Measurements from ENCODE around the gene GASK1A. TPM values are rescaled to one million over a fixed set of nuclear protein-coding genes. Genes with fewer than 3 reads are reported as not detected.

The GASK1A gene
- total and polyA plus RNA-seq, 10 of the 15 experiments (the other 5 are each of a cell fraction or from before 2014, with no cell fraction given), result 0.18 TPM; not detected in 9

- TF ChIP-seq PRDM15 (CRISPR knock-in tag; IDR thresholded peaks at IDR 0.05), result no peak
These were observed 5.6 kb downstream of the GASK1A start (continued) for GRCh38 chr3:42984701-42985100.

- Histone ChIP-seq H3K27ac (ENCODE audit: control insufficient read depth, insufficient read depth) (no peak overlapping the region), H3K9ac (ENCODE audit: control insufficient read depth, insufficient read depth, low read length) (no peak overlapping the region), H3K4me2 (ENCODE audit: control insufficient read depth, insufficient read depth) (no peak overlapping the region), H3K36me3 (ENCODE audit: control insufficient read depth in 2 of 2, insufficient read depth in 2 of 2, low read length in 1 of 2) (no peaks in the 10 kb centered on the region), H4K20me1 (ENCODE audit: control insufficient read depth, insufficient read depth) (no peaks in the 10 kb centered on the region), H3K79me2 (ENCODE audit: control insufficient read depth, insufficient read depth, low read length) (no peaks in the 10 kb centered on the region), H3K9me3 (replicated peaks; ENCODE audit: control insufficient read depth, insufficient read depth, low read length) (no peaks in the 10 kb centered on the region), H3K4me3 (no peak overlapping the region), H3K4me1 (ENCODE audit: control insufficient read depth, insufficient read depth, low read length) (no peaks in the 10 kb centered on the region), H2AFZ (ENCODE audit: control insufficient read depth, low read depth, low read length) (no peak overlapping the region), H3K27me3 (replicated peaks in 1 of 2; ENCODE audit: control insufficient read depth in 2 of 2, insufficient read depth in 2 of 2, low read length in 1 of 2) (peaks cover 0 to 5% of the 10 kb centered on the region in 2 experiments; a peak in 2 of 4 replicates)
- BruUV-seq (replicated peaks), result no TSS peak
- TF ChIP-seq ZZZ3 (IDR thresholded peaks at IDR 0.05; ENCODE audit: control insufficient read depth, insufficient read length, low read depth) (no peak), HDAC6 (IDR thresholded peaks at IDR 0.05; ENCODE audit: unreplicated experiment) (no peak), NBN (IDR thresholded peaks at IDR 0.05) (no peak), GABPA (IDR thresholded peaks at IDR 0.05; ENCODE audit: low read depth) (no peak), KLF5 (IDR thresholded peaks at IDR 0.05; ENCODE audit: partially characterized antibody) (no peak), NR2C1 (IDR thresholded peaks at IDR 0.05) (no peak), ELK1 (IDR thresholded peaks at IDR 0.05; ENCODE audit: low read depth, low read length) (no peak), EGR1 (IDR thresholded peaks at IDR 0.05; ENCODE audit: borderline replicate concordance in 1 of 2, low read depth in 2 of 2, low read length in 2 of 2) (no peak)
- SMC1A ChIA-PET (ENCODE audit: uncharacterized antibody, unreplicated experiment), result no interaction called here
- CTCF ChIA-PET, result interaction anchor here (1.1 kb wide), 1 partner anchor 99 kb away, joined by 3 read pairs; no protein-coding TSS in a partner anchor
- no peak for DNase-seq (ENCODE audit: low read depth, low spot score)
- POLR2A ChIA-PET, result no interaction called here
- ATAC-seq, result no peak
- WGBS (ENCODE audit: insufficient coverage, insufficient replicate concordance, low lambda C conversion rate, missing lambda C conversion rate), result 37% methylated on average over 3 of the region's 3 CpGs
- in situ Hi-C loops (cut with MboI), result no loop called here
- no peak for FAIRE-seq
- RAD21 ChIA-PET (ENCODE audit: unreplicated experiment), result no interaction called here
- intact Hi-C loops (cut with micrococcal nuclease; ENCODE audit: unreplicated experiment), result no loop called here
These were observed 9.0 kb downstream of the GASK1A start for GRCh38 chr3:42988097-42988496.

Measured in GM12878 (cell line).